K562 (cell line): ENCODE results near the gene KMT5C. TPM values are rescaled to one million over a fixed set of nuclear protein-coding genes. Genes with fewer than 3 reads are reported as not detected.
A peak's percentile ranks its signal among the peaks of the same experiment; 100 is the strongest.

Experiments
- ATAC-seq: fragments of 200-7000 bp; cut with Tn5 transposase; 3 replicates; pipeline ENCODE4 v1.9.1; 2020; ENCODE audit warnings: moderate library complexity
- BruUV-seq: library from RNA; stranded (reverse); fragments of 400-500 nt; replicated peaks from 2 replicates; lab custom pipeline; 2021; lab: Mats Ljungman, UMichigan
- CTCF ChIA-PET: fragments of 300-600 bp; formaldehyde crosslinking; extraction: SDS; loops from one replicate; lab custom pipeline; 2021; ENCODE audit warnings: low intra/inter-chr PET ratio; lab: Yijun Ruan, JAX
- POLR2A ChIA-PET: fragments of 300-600, 350-650 bp; sonication (Branson Sonifier 250); formaldehyde crosslinking; extraction: SDS; loops from one replicate; lab custom pipeline; 2021; ENCODE audit warnings: antibody characterized with exemption, inconsistent platforms; lab: Yijun Ruan, JAX
- DNase-seq, 4 experiments: peaks; one replicate each; pipeline versions ENCODE4 v3.0.0 to v3.0.0-alpha.2; 2011 to 2018; ENCODE audit warnings: low spot score in 3 of 4, mixed read lengths in 3 of 4; ENCODE audit errors: extremely low read depth in 1 of 4
- FAIRE-seq: peaks from 2 replicates; lab custom pipeline; 2011; peaks lifted over from hg19 to GRCh38; lab: Jason Lieb, UNC
- H2AFZ ChIP-seq: 2 replicates; pipeline ENCODE4 v1.6.0; 2011; ENCODE audit warnings: low read depth, low read length, control low read depth, inconsistent platforms
- H3K27ac ChIP-seq: fragments of 200-600 bp; 3 replicates; pipeline ENCODE4 v1.8.0; 2011; ENCODE audit warnings: low read depth, mild to moderate bottlenecking, control low read depth, inconsistent platforms, low read length, moderate library complexity, mixed read lengths; ENCODE audit errors: extremely low read depth
- H3K27me3 ChIP-seq, 2 experiments: fragments of 300-600 bp in 1 of 2; 2 replicates in 1 of 2; 3 replicates in 1 of 2; pipeline versions ENCODE4 v1.6.0 to v1.8.0; 2011; ENCODE audit warnings: inconsistent platforms in 2 of 2, low read length in 2 of 2, mild to moderate bottlenecking in 1 of 2, mixed read lengths in 1 of 2, moderate library complexity in 1 of 2; ENCODE audit not compliant: control insufficient read depth in 2 of 2, insufficient read depth in 2 of 2
- H3K36me3 ChIP-seq: fragments of 300-600 bp; 3 replicates; pipeline ENCODE4 v1.8.0; 2011; ENCODE audit warnings: mild to moderate bottlenecking, low read length, inconsistent platforms; ENCODE audit not compliant: control insufficient read depth, insufficient read depth
- H3K4me1 ChIP-seq, 2 experiments: fragments of 200-600 bp in 1 of 2; replicated peaks in 1 of 2; 2 replicates in 1 of 2; 3 replicates in 1 of 2; pipeline versions ENCODE4 v1.5.1 to v1.8.0; 2011; ENCODE audit warnings: inconsistent platforms in 2 of 2, low read length in 2 of 2, mild to moderate bottlenecking in 1 of 2, mixed read lengths in 1 of 2, moderate library complexity in 1 of 2; ENCODE audit not compliant: control insufficient read depth in 2 of 2, insufficient read depth in 2 of 2
- H3K4me2 ChIP-seq: 2 replicates; pipeline ENCODE4 v1.6.1; 2011; ENCODE audit warnings: low read length, control low read depth, inconsistent platforms, mixed read lengths; ENCODE audit not compliant: insufficient read depth
- H3K4me3 ChIP-seq: fragments of 200-600 bp; sonication (generic), shearing (Covaris generic); 2 replicates; pipeline ENCODE4 v1.5.1; 2016; ENCODE audit warnings: control low read depth, inconsistent platforms
- H3K79me2 ChIP-seq: fragments of 200-600 bp; 3 replicates; pipeline ENCODE4 v1.8.0; 2011; ENCODE audit warnings: low read length, inconsistent platforms; ENCODE audit not compliant: control insufficient read depth, insufficient read depth
- H3K9ac ChIP-seq, 2 experiments: 2 replicates each; pipeline versions ENCODE4 v1.6.0 to v1.6.1; 2011; ENCODE audit warnings: low read depth in 2 of 2, low read length in 2 of 2, control low read depth in 1 of 2, inconsistent platforms in 1 of 2, mild to moderate bottlenecking in 1 of 2, mixed read lengths in 1 of 2; ENCODE audit not compliant: insufficient read depth in 1 of 2
- H3K9me1 ChIP-seq: one replicate; pipeline ENCODE4 v1.6.0; 2011; ENCODE audit warnings: inconsistent platforms, mild to moderate bottlenecking, low read length, moderate library complexity; ENCODE audit not compliant: control insufficient read depth, insufficient read depth
- H3K9me3 ChIP-seq: replicated peaks from 2 replicates; pipeline ENCODE4 v1.5.1; 2011; ENCODE audit warnings: low read depth, low read length, inconsistent platforms; ENCODE audit not compliant: control insufficient read depth, insufficient read depth
- H4K20me1 ChIP-seq: replicated peaks from 2 replicates; pipeline ENCODE4 v1.6.1; 2011; ENCODE audit warnings: low read length, inconsistent platforms, mixed read lengths; ENCODE audit not compliant: control insufficient read depth, insufficient read depth
- EGR1 ChIP-seq: fragments of 450-650 bp; conservative IDR thresholded peaks from 2 replicates; pipeline ENCODE4 v1.6.1; 2017; ENCODE audit warnings: mild to moderate bottlenecking
- ZNF311 ChIP-seq: fragments of 250-450 bp; sonication (Bioruptor Pico); IDR thresholded peaks from 2 replicates; pipeline ENCODE4 v1.4.0; 2020; ENCODE audit warnings: mild to moderate bottlenecking, moderate library complexity
- ZNF740 ChIP-seq, 3 experiments: fragments of 200-800 bp in 1 of 3; sonication (Bioruptor generic) in 1 of 3; sonication (generic) in 1 of 3; formaldehyde crosslinking in 1 of 3; IDR thresholded peaks; 2 replicates each; pipeline versions ENCODE4 v1.6.1 to v1.8.0; 2016 to 2022; ENCODE audit warnings: mild to moderate bottlenecking in 2 of 3, missing compliant biosample characterization in 2 of 3, missing genetic modification characterization in 2 of 3, missing genetic modification reagents in 1 of 3
- WGBS: fragments of 100-300 bp; shearing (Covaris generic); methylation state at CpG from one replicate; pipeline ENCODE4 v1.1.6; 2016; ENCODE audit warnings: low coverage, mixed read lengths; ENCODE audit not compliant: insufficient coverage; ENCODE audit errors: missing lambda C conversion rate; 5-methylcytosine and 5-hydroxymethylcytosine counted together
- in situ Hi-C: fragments of 300-500 bp; cut with MboI; formaldehyde crosslinking; loops from 4 replicates; pipeline ENCODE4 v1.15.0; 2018; ENCODE audit warnings: inconsistent platforms, mixed read lengths
- intact Hi-C: fragments of 100-400 bp; cut with micrococcal nuclease; formaldehyde crosslinking; loops from 2 replicates; pipeline ENCODE4 v1.14.2; 2022
- polyA plus RNA-seq, 8 experiments: library from polyadenylated mRNA; depleted of rRNA in 4 of 8; stranded (reverse) in 5 of 8; unstranded in 3 of 8; fragments of >200 nt; fragmentation: Nextera tagmentation in 2 of 8; fragmentation: Illumina TruSeq in 1 of 8; extraction: Ambion mirVana in 2 of 8; extraction: Trizol in 1 of 8; gene quantifications; 2 replicates each; pipeline versions ENCODE4 v1.2.1 to v1.2.3, GENCODE V29; 2011 to 2014; ENCODE audit warnings: inconsistent platforms in 1 of 8, missing spikeins in 1 of 8
- total RNA-seq, 7 experiments: library from RNA; depleted of rRNA in 6 of 7; stranded (reverse); fragments of >200 nt in 6 of 7; fragmentation: Illumina TruSeq in 2 of 7; extraction: Trizol in 2 of 7; gene quantifications; 2 replicates each; pipeline versions ENCODE4 v1.2.1 to v1.2.3, GENCODE V29; 2011 to 2021; ENCODE audit warnings: low replicate concordance in 1 of 7

Gene KMT5C
- total and polyA plus RNA-seq, 9 of the 15 experiments (the other 6 are each of a cell fraction or from before 2014, with no cell fraction given), result 0.15 to 53.5 (median 16.6) TPM

- Histone ChIP-seq H3K4me2 (no peak overlapping the region), H2AFZ (no peak overlapping the region), H3K79me2 (no peaks in the 10 kb centered on the region), H3K36me3 (no peaks in the 10 kb centered on the region), H4K20me1 (0 out of 2 replicates have a peak, but pooled peaks cover 3% of the 10 kb centered on the region), H3K4me3 (no peak overlapping the region), H3K9me1 (no peaks in the 10 kb centered on the region), H3K27me3 (peaks cover 10% of the 10 kb centered on the region in 2 experiments; a peak in 3 of 5 replicates), H3K9me3 (no peaks in the 10 kb centered on the region), H3K4me1 (peaks cover 0 to 59% of the 10 kb centered on the region in 2 experiments; a peak in 3 of 5 replicates), H3K9ac (0 out of 4 replicates have a peak overlapping the region, but pooled peaks of 1 of the 2 experiments have one; percentile 52), H3K27ac (no peak overlapping the region)
- BruUV-seq, result no TSS peak
- WGBS, result 41% methylated on average over 5 of the region's 19 CpGs
- ChIA-PET POLR2A (interaction anchor here (0.7 to 1.3 kb wide), 2 partner anchors 11 to 22 kb away, joined by 4 to 5 read pairs; no protein-coding TSS in a partner anchor), CTCF (interaction anchor here (1.2 kb wide), 1 partner anchor 9 kb away, joined by 5 read pairs; no protein-coding TSS in a partner anchor)
- no peak for FAIRE-seq
- in situ Hi-C loops (no loop called here), intact Hi-C loops (no loop called here)
- ATAC-seq, result no peak
- DNase-seq, result no peak
- 0 out of 2 replicates have a peak, but pooled peaks have one; percentile 31 for TF ChIP-seq ZNF740 (CRISPR knock-in tag; IDR thresholded peaks at IDR 0.05)
- no peak for TF ChIP-seq ZNF740 (tag; IDR thresholded peaks at IDR 0.05)
- no peak for TF ChIP-seq ZNF311 (CRISPR knock-in tag)
- TF ChIP-seq EGR1, result peak; percentile 72
Measured at GRCh38 chr19:55365964-55366363, 26.3 kb downstream of the KMT5C start.
